Activated CD4-positive, alpha-beta T cell treated with anti-CD3 and anti-CD28 coated beads, Interleukin-2, amount 50 U/mL, for 1 hour (primary cell): ENCODE data around the gene ADCY1.

ENCODE experiments used
- DNase-seq: peaks from one replicate; pipeline ENCODE4 v3.0.0-alpha.2; 2020

Gene ADCY1

GRCh38 chr7:45595809-45596664, 21.9 kb downstream of the ADCY1 start:
- no peak for DNase-seq

GRCh38 chr7:45596665-45597095, 22.5 kb downstream of the ADCY1 start:
- DNase-seq: no peak

DNA sequence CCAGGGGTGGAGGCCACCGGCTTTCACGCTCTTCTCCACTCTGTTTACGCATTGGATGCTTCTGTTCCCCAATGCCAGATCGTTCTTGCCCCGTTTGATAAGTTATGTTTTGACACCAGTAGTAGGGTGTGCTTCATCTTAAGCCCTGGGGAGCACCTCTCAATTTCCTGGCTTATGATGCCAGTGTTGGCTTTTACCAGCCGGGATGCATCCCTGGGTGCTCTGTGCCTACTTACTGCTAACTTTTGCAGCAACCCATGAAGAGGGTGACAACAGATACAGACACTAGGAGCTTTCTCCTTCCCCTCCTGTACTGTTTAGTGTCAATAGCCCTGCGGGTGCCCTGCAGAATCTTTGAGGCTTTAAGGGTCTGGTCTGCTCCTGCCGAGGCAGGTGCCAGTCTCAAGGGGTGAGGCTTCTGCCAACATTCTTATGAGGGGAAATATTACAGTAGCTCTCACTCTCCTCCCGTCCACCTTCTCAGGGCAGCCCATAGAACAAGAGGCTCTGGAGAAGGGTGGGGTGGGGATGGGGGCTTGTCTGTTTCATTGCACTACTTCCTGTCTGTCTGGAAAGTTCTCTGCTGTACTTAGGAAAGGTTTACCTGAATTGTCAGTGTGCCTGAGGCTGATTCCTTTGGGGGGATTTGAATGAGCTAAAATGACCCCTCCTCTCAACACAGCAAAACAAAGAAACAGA, 23.3 kb downstream of the ADCY1 start:
- DNase-seq: no peak

DNA sequence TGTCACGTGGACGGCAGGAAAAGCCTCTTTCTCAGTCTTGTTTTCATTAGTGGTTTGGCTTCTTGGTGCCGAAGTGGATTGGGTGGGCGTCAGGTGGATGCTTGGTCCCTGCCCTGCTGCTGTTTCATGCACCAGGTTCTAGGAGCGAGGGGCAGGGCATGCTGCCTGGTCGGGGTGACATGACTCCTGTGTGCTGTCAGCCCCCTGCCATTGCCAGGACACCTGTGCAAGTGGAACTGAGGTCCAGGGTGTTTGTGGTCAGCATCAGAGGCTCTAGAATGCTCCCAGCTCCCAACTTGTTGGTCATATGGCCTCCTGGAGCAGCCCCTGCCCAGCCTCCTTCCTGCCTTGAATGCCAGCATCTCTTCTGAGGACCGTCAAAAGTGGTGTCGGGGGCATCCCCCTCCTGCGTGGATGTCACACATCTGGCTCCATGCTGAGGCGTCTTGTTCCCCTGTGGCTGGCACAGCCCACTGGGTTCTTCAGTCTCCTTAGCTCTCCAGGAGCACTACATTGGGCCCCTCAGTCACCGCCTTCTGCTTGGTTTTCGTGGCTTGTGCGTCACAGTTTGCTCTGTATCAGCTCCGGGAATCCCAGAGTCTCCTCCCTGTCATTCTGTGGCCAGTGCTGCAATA, 24.8 kb downstream of the ADCY1 start:
- DNase-seq: no peak

DNA sequence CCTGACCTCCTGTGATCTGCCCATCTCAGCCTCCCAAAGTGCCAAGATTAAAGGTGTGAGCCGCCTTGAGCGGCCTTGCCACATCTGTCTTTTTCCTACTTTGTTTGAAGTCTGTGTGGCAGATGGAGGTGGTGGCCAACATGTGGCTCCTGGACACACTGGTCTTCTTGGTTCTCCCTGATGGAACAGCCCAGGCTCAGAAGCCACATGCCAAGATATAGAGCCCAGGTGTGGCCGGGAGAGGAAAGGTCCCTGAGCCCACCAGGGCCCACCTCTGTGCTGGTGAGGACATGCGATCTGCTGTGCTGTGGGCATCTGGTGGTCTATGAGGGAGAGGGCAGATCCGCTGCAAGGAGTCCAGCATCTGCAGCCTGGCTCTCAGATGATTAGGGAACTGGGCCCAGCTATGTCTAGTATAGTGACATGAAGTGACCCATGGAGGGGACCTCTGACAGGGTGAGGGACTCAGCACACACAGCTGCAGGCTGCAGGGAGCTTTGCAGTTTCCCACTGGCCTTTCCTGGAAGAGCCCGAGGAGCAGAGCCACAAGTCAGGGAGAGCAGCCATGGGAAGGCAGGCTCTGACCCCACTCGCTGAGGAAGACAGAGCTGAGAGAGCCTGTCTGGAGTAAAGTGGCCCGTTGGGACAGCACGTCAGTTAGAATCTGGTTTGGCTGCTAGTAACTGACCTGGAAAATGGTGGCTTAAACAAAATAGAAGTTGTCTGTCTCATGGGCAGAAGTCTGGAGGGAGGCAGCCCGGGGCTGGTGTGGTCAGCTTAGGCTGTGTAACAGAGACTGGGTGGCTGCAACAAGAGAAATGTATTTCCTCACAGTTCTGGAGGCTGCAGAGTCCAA, 25.9 kb downstream of the ADCY1 start:
- DNase-seq: no peak

- DNase-seq: no peak
Observed at GRCh38 chr7:45601094-45601493, 26.9 kb downstream of the ADCY1 start.

DNA sequence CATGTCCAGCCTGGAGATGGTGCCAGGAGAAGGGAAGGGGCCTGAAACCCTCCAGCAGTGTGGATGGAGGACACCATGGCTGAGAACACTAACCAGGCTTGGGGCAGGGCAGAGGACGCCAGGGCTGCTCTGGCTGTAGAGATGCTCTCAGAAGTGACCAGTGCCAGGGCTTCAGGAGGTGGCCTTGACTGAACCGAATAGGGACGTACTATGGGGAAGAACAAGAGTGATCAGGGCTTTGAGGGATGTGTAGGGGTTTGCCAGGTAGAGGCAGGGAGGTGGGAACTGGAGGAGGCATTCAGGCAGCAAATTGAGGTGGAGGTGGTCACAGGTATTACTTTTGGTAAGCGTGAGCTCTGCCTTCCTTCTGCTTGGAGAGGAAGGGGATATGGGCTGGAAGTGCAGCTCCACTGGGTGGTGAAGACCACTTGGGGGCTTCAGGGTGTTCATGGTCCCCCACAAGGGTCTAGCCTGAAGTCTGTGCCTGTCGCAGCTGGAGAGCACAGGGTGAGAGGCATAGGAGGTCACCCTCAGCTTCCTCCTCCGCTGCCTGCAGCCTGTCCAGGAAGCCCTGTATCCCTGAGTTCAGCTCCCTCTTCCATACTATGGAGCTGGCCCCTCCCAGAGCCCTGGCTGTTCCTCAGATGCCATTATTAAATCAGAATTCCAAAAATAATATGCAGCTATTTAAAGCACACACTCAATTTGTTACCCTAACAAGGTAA, 27.8 kb downstream of the ADCY1 start:
- no peak for DNase-seq

- DNase-seq: no peak
Observed at GRCh38 chr7:45606050-45606449, 31.9 kb downstream of the ADCY1 start.

DNA sequence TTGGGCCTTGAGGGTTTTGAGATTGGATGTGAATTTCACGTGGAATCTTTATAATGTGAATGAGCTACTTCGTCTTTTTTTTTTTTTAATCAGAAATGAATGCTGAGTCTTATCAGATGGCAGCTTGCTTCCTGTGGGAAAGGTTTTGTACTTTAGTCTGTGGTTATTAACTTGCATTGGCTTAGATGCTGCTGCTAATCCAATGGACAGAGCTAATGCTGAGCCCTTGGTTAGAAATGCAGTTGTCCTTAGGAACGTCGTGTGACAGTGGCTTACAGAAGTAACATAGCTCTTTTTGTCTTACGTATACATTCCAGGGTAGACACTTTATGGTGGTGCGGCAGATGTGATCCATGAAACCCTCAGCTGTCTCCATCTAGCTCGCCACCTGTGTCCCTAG, 32.8 kb downstream of the ADCY1 start:
- DNase-seq: no peak

- DNase-seq: no peak
Observed at GRCh38 chr7:45609180-45609579, 35.0 kb downstream of the ADCY1 start.

DNA sequence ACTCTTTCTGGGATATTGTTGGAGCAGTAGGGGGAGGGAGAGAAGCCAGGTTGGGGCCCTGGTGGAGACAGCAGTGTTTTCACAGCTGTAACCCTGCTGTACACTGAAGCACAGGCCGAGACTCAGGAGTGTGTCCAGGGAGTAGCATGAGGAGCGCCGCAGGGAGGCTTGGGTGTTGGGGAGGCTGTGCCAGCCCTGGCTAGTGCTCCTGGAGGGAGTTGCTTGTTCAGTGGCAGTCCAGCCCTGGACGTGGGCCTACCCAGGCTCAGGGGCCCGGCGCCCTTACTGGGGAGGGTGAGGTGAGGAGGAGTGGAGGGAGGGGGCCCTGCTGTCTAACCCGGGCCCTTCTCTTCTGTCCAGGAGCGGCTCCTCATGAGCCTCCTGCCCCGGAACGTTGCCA, 35.9 kb downstream of the ADCY1 start:
- DNase-seq: no peak

DNA sequence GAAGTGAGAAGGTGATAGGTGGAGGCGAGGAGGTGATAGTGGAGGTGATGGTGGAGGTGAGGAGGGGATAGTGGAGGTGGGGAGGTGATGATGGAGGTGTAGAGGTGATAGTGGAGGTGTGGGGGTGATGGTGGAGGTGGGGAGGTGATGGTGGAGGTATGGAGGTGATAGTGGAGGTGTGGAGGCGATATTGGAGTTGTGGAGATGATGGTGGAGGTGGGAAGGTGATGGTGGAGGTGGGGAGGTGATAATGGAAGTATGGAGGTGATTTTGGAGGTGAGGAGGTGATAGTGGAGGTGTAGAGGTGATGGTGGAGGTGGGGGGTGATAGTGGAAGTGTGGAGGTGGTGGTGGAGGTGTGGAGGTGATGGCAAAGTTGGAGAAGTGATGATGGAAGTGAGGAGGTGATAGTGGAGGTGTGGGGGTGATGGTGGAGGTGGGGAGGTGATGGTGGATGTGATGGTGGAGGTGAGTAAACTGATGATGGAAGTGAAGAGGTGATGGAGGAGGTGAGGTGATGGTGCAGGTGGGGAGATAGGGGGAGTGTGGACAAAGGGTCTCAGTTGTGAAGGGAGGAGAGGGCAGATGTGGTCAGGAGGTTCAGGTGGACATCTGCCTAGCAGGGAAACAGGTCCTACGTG, 36.6 kb downstream of the ADCY1 start:
- no peak for DNase-seq

DNA sequence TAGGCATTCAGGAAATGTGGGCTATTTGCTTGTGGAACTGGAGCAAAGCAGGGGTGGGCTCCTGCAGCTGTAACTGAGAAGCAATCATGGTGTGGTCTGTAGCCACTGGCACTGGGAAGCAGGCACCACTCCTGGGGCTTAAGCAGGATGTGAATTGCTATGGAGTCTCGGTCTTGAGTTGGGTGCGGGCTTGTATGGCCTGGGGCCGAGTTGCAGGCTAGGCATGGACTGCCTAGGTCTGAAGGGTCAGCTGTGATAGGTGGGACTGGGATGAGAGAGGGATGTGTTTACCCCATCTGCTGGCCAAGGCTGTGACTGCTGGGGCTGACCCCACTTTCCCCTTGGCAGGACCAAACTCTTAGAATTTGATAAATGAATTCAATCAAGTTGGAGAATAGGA, 43.0 kb downstream of the ADCY1 start:
- DNase-seq: no peak

GRCh38 chr7:45622058-45622457, 47.9 kb downstream of the ADCY1 start:
- DNase-seq: no peak

GRCh38 chr7:45623157-45623556, 49.0 kb downstream of the ADCY1 start:
- DNase-seq: no peak

GRCh38 chr7:45623740-45624391, 49.7 kb downstream of the ADCY1 start:
- no peak for DNase-seq

- DNase-seq: no peak
Observed at GRCh38 chr7:45624392-45624760, 50.2 kb downstream of the ADCY1 start.

DNA sequence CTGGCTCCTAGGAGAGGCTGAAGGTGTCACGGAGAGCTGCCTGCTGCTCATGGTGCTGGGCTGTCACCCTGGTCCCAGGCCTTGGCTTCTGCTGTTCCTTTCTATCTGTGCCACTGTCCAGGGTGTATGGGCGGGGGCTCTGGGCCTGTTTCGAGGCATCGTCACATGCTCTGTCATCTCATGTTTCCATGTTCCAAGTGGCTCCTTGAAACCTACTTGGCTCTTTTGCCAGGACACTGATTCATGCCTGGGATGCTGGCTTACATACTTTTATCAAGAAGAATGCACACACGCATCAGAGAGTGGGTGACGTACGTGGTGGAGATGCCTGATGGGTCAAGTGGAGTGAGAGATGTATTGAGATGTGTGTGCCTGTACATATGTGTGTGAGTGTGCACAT, 50.9 kb downstream of the ADCY1 start:
- DNase-seq: no peak

GRCh38 chr7:45625714-45626440, 51.7 kb downstream of the ADCY1 start:
- no peak for DNase-seq
